Transverse colon (tissue), 4 donors: ENCODE results near the gene MGLL. TPM values are rescaled to one million over a fixed set of nuclear protein-coding genes. Genes with fewer than 3 reads are reported as not detected.

ENCODE experiments used
- DNase-seq: peaks from one replicate; pipeline ENCODE4 v3.0.0-alpha.2; 2019
- H3K27ac ChIP-seq, 4 donors: fragments of 200-600 bp; sonication (generic); 2 replicates each; pipeline ENCODE4 v1.5.1; 2016 to 2018; ENCODE audit warnings: inconsistent platforms in 4 of 4
- H3K27me3 ChIP-seq: fragments of 200-600 bp; sonication (generic); 2 replicates; pipeline ENCODE4 v1.5.1; 2017; ENCODE audit warnings: inconsistent platforms
- H3K36me3 ChIP-seq, 4 donors: fragments of 200-600 bp; sonication (generic); 2 replicates each; pipeline ENCODE4 v1.5.1; 2017 to 2019; ENCODE audit warnings: inconsistent platforms in 4 of 4
- H3K4me1 ChIP-seq, 4 donors: fragments of 200-600 bp; sonication (generic); 2 replicates each; pipeline ENCODE4 v1.5.1; 2017 to 2020; ENCODE audit warnings: inconsistent platforms in 4 of 4
- H3K4me3 ChIP-seq, 4 donors: fragments of 200-600 bp; sonication (generic); 1 replicate in 1 of 4; 2 replicates in 3 of 4; pipeline versions ENCODE4 v1.5.1 to v1.6.1; 2017 to 2019; ENCODE audit warnings: inconsistent platforms in 4 of 4
- H3K9me3 ChIP-seq, 2 donors: fragments of 200-600 bp; sonication (generic); 2 replicates each; pipeline ENCODE4 v1.5.1; 2017 to 2019; ENCODE audit warnings: inconsistent platforms in 2 of 2
- CTCF ChIP-seq, 5 experiments: fragments of 200-600 bp in 3 of 5; fragments of 450-650 bp in 2 of 5; sonication (generic) in 3 of 5; IDR thresholded peaks; 1 replicate in 2 of 5; 2 replicates in 3 of 5; pipeline ENCODE4 v1.5.1; 2016 to 2017; ENCODE audit warnings: antibody characterized with exemption in 5 of 5, inconsistent platforms in 3 of 5, mild to moderate bottlenecking in 2 of 5, moderate library complexity in 1 of 5
- EP300 ChIP-seq: sonication (generic); formaldehyde crosslinking; IDR thresholded peaks from one replicate; pipeline ENCODE4 v1.6.1; 2017; ENCODE audit warnings: antibody characterized with exemption, low read depth
- POLR2A ChIP-seq: fragments of 450-650 bp; IDR thresholded peaks from one replicate; pipeline ENCODE4 v1.6.1; 2016; ENCODE audit warnings: antibody characterized with exemption, mild to moderate bottlenecking, moderate library complexity
- POLR2AphosphoS5 ChIP-seq, 3 donors: sonication (generic); formaldehyde crosslinking; IDR thresholded peaks; one replicate each; pipeline ENCODE4 v1.6.1; 2016; ENCODE audit warnings: antibody characterized with exemption in 3 of 3
- WGBS, 2 donors: methylation state at CpG; one replicate each; pipeline ENCODE4 v1.1.5; 2018; ENCODE audit warnings: low coverage in 1 of 2; 5-methylcytosine and 5-hydroxymethylcytosine counted together
- in situ Hi-C, 4 donors: fragments of 200-750 bp; cut with MboI; loops; one replicate each; pipeline versions ENCODE4 v1.15.0 to v1.15.1; 2017; ENCODE audit warnings: low sequenced_read_pairs in 3 of 4, low pct_ligation_motif_present in 1 of 4, low pct_unique_long_range_greater_than_20kb in 1 of 4
- intact Hi-C: fragments of 100-400 bp; cut with DNase I; formaldehyde crosslinking; loops from one replicate; pipeline ENCODE4 v1.15.1; 2023; ENCODE audit warnings: low total_unique reads
- total RNA-seq, 4 donors: library from RNA; depleted of rRNA; stranded (reverse); fragments of >200 nt; gene quantifications; one replicate each; pipeline ENCODE4 v1.1.0, GENCODE V29; 2016

The MGLL gene
- total RNA-seq, 4 donors from 2014 or later = 150 to 329 (median 294) TPM

- WGBS, 2 donors = 91 to 95% methylated on average over 8 to 20 of the region's 20 CpGs
- no peak for DNase-seq
- H3K36me3 ChIP-seq = no peaks in the 10 kb centered on the region
- H3K27me3 ChIP-seq = no peaks in the 10 kb centered on the region
- H3K4me3 ChIP-seq = no peak overlapping the region
- TF ChIP-seq POLR2AphosphoS5 (IDR thresholded peaks at IDR 0.05) = no peak
- no peak for TF ChIP-seq CTCF (IDR thresholded peaks at IDR 0.05)
- TF ChIP-seq EP300 = no peak
- intact Hi-C loops = no loop called here
- H3K9me3 ChIP-seq = no peaks in the 10 kb centered on the region
- in situ Hi-C loops = no loop called here
- H3K4me1 ChIP-seq = peaks cover 24 to 59% (median 38%) of the 10 kb centered on the region in 4 donors
- H3K27ac ChIP-seq = peak overlapping the region in 2 of 4 donors; percentile 76 to 84
Measured at GRCh38 chr3:127740136-127740915, 82.0 kb downstream of the MGLL start.

DNA sequence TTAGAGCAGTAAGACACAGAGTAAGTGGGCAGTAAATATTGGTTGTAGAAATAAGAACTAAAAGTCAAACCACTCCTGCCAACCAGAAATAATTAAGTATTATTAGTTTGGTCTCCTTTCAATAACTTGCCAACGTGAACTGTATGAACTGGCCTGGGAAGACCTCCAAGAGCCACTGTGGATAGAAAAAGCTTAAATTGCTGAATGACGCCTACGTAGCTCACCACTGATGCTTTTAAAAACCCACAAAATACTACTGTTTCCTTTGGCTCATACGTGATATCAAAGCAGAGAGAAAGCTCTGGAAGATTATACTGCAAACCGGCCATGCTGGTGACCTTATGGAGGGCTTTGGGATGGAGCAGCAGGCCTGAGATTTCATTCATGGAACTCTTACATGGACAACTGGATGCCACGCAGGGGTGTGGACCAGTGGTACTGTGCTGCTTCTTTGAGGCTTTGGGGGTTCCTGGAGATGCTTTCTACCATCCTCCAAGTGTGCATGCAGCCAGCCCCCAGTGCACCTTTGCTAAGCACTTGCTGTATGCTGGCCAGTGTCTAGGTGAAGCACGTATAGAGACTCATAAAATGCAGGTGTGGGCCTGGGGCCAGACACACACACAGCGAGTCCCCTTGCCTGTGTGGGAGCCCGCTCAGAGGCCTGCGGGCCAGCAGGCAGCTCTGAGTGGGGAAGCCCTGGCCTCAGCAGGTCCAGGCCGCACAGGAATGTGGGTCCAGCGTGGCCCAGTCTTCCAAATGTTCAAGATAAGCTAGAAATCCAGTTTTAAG lies 82.8 kb downstream of the MGLL start:
- Histone ChIP-seq H3K36me3 (no peaks in the 10 kb centered on the region), H3K4me1 (peaks cover 27 to 62% (median 46%) of the 10 kb centered on the region in 4 donors), H3K27ac (peak overlapping the region; percentile 76 to 84 (median 77)), H3K9me3 (no peaks in the 10 kb centered on the region), H3K4me3 (no peak overlapping the region), H3K27me3 (no peaks in the 10 kb centered on the region)
- 76 to 83% methylated on average over 5 to 12 of the region's 12 CpGs for WGBS, 2 donors
- in situ Hi-C loops (no loop called here), intact Hi-C loops (no loop called here)
- no peak for TF ChIP-seq CTCF (IDR thresholded peaks at IDR 0.05)
- no peak for TF ChIP-seq POLR2A
- no peak for TF ChIP-seq EP300
- no peak for TF ChIP-seq POLR2AphosphoS5 (IDR thresholded peaks at IDR 0.05)
- DNase-seq = no peak

GRCh38 chr3:127738192-127738840 lies 84.0 kb downstream of the MGLL start:
- WGBS, 2 donors = 63% methylated on average over 8 of the region's 8 CpGs; no CpG with 5 or more reads in 1 of the 2 donors
- DNase-seq = peak; percentile 56
- in situ Hi-C loops = no loop called here
- no peak overlapping the region for H3K4me3 ChIP-seq
- H3K9me3 ChIP-seq = no peaks in the 10 kb centered on the region
- H3K4me1 ChIP-seq = peaks cover 27 to 65% (median 46%) of the 10 kb centered on the region in 4 donors
- H3K27me3 ChIP-seq = no peaks in the 10 kb centered on the region
- peak overlapping the region; percentile 76 to 84 (median 77) for H3K27ac ChIP-seq
- intact Hi-C loops = no loop called here
- TF ChIP-seq POLR2A (peak; percentile 12), CTCF (IDR thresholded peaks at IDR 0.05) (no peak), EP300 (no peak), POLR2AphosphoS5 (IDR thresholded peaks at IDR 0.05) (peak in 1 of 3 donors; percentile 28)
- no peaks in the 10 kb centered on the region for H3K36me3 ChIP-seq
